Mesodermal cell (in vitro differentiated cells): ENCODE data around the gene SH3BGR.

Experiments
- H3K27ac ChIP-seq: 2 replicates; pipeline ENCODE4 v1.7.0; 2013; ENCODE audit warnings: mild to moderate bottlenecking, low read depth, low read length, moderate library complexity; ENCODE audit not compliant: severe bottlenecking
- H3K36me3 ChIP-seq: 2 replicates; pipeline ENCODE4 v1.7.1; 2013; ENCODE audit warnings: mild to moderate bottlenecking, low read length, moderate library complexity; ENCODE audit not compliant: control insufficient read depth, insufficient read depth
- H3K4me1 ChIP-seq: one replicate; pipeline ENCODE4 v1.7.1; 2013; ENCODE audit warnings: mild to moderate bottlenecking, low read length; ENCODE audit not compliant: insufficient read depth, control insufficient read depth, poor library complexity, severe bottlenecking
- H3K4me3 ChIP-seq: 2 replicates; pipeline ENCODE4 v1.7.0; 2013; ENCODE audit warnings: low read length, control low read depth, mild to moderate bottlenecking; ENCODE audit not compliant: insufficient read depth, poor library complexity, severe bottlenecking; ENCODE audit errors: extremely low read depth
- H3K9me3 ChIP-seq: 2 replicates; pipeline ENCODE4 v1.7.1; 2013; ENCODE audit warnings: mild to moderate bottlenecking, low read length, moderate library complexity; ENCODE audit not compliant: control insufficient read depth
- WGBS, 2 experiments: methylation state at CpG; one replicate each; pipeline ENCODE4 v1.1.5; 2013; ENCODE audit warnings: missing lambda C conversion rate in 2 of 2; ENCODE audit not compliant: insufficient coverage in 2 of 2; 5-methylcytosine and 5-hydroxymethylcytosine counted together

SH3BGR gene

DNA sequence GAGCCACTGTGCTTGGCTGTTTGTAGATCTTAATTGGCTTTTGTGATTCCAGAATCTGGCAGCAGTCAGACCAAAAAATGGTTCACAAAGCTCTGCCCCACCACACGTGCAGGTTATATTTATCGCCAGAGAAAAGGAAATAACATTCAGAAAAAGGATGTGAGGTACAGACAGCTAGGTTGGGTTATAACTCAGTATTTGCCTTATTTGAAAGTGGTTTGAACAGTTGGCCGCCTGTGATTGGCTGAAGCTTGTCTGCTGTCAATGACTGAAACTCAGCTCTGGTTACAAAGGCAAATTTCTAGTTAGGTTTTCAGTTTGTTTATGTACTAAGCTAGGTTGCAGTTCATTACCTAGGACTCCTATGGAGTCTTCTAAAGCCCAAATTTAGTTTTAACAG lies 9.6 kb downstream of the SH3BGR start:
- WGBS, 2 experiments: 93 to 100% methylated on average over 2 to 3 of the region's 3 CpGs
- Histone ChIP-seq H3K4me3 (no peak overlapping the region), H3K36me3 (no peaks in the 10 kb centered on the region), H3K27ac (no peak overlapping the region), H3K9me3 (no peaks in the 10 kb centered on the region), H3K4me1 (no peaks in the 10 kb centered on the region)

DNA sequence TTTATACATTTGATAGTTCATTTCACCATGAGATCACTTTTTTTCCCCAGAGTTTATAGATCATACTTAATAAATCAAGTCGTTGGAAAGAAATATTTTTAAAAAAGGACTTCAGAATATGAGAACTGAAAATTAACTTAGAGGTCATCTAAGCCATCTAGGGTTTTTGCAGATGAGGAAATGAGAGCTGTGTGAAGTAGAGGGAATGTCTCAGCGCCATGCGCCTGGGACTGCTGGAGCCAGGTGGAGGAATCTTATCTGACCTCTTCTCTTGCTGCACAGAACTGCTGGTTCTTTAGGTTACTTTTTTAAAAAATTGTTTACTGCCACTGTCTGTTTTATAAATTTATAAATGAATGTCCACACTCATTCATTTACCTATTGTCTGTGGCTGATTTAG lies 11.5 kb downstream of the SH3BGR start:
- Histone ChIP-seq H3K27ac (no peak overlapping the region), H3K36me3 (no peaks in the 10 kb centered on the region), H3K9me3 (no peaks in the 10 kb centered on the region), H3K4me1 (no peaks in the 10 kb centered on the region), H3K4me3 (no peak overlapping the region)
- 92 to 100% methylated on average over 2 of the region's 3 CpGs for WGBS, 2 experiments

DNA sequence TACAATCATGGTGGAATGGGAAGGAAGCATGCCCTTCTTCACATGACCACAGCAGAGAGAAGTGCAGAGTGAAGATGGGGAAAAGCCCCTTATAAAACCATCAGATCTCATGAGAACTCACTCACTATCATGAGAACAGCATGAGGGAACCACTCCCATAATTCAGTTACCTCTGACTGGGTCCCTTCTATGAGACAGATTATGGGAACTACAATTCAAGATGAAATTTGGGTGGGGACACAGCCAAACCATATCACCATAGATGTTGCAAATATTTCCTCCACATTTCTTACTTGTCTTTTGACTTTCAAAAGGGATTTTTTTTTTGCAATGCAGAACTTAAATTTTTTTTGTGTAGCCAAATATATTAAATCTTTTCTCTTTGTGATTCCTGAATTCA lies 14.8 kb downstream of the SH3BGR start:
- H3K36me3 ChIP-seq: no peaks in the 10 kb centered on the region
- H3K27ac ChIP-seq: no peak overlapping the region
- H3K4me3 ChIP-seq: no peak overlapping the region
- no peaks in the 10 kb centered on the region for H3K9me3 ChIP-seq
- H3K4me1 ChIP-seq: no peaks in the 10 kb centered on the region

DNA sequence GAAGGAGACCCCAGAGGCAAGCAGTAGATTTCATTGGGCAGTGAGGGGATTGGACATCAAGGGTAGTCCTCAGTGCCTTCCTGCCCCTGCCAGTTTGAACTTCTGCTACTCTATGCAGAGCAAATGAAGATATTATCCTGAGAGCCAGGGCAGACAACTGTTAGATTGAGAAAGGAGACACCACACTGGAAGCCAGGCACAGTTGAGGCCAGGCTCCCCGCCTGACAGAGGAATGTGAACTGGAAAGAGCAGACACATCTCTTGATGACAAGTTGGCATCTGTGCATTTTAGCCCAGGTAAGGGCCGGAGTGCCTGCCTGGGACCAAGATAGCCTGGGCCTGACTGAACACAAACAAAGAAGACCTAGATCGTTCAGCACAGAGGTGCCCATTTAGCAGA lies 16.0 kb downstream of the SH3BGR start:
- Histone ChIP-seq H3K4me3 (no peak overlapping the region), H3K36me3 (no peaks in the 10 kb centered on the region), H3K4me1 (no peaks in the 10 kb centered on the region), H3K27ac (no peak overlapping the region), H3K9me3 (no peaks in the 10 kb centered on the region)
- 89 to 100% methylated on average over 3 of the region's 3 CpGs for WGBS, 2 experiments

DNA sequence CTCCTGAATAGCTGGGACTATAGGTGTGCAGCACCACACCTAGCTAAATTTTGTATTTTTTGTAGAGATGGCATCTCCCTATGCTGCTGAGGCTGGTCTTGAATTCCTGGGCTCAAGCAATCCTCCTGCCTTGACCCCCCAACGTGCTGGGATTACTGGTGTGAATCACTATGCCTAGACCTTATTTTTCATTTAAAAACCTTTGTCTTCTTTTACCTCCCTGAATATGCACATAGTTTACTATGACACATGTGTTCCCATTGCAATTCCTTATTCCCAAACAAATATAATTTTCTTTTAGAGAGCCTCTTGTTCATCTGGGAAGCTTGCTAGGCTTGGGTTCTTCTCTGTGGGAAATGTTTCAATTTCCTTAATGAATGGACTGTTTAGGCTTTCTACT lies 16.8 kb downstream of the SH3BGR start:
- no peaks in the 10 kb centered on the region for H3K9me3 ChIP-seq
- WGBS, 2 experiments: 80% methylated on average over 1 of the region's 1 CpG; no CpG with 5 or more reads in 1 of the 2 experiments
- no peak overlapping the region for H3K27ac ChIP-seq
- no peak overlapping the region for H3K4me3 ChIP-seq
- no peaks in the 10 kb centered on the region for H3K36me3 ChIP-seq
- no peaks in the 10 kb centered on the region for H3K4me1 ChIP-seq

DNA sequence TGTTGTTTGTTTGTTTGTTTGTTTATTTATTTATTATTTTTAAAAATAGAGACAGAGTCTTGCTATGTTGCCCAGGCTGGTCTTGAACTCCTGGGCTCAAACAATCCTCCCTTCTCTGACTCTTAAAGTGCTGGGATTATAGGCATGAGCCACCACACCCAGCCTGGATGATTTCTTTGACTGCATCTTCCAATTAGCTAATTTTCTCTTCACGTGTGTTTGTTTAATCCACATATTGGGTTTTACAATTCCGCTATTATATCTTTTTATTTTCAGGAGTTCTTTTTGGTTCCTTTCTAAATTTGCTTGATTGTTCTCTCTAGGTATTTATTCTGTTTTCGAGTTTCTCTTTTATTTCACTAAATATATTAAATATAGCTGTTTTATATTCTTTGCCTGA lies 19.8 kb downstream of the SH3BGR start:
- WGBS, 2 experiments: no CpG with 5 or more reads among the region's 3 CpGs
- no peaks in the 10 kb centered on the region for H3K9me3 ChIP-seq
- H3K36me3 ChIP-seq: no peaks in the 10 kb centered on the region
- H3K4me3 ChIP-seq: no peak overlapping the region
- no peaks in the 10 kb centered on the region for H3K4me1 ChIP-seq
- H3K27ac ChIP-seq: no peak overlapping the region

DNA sequence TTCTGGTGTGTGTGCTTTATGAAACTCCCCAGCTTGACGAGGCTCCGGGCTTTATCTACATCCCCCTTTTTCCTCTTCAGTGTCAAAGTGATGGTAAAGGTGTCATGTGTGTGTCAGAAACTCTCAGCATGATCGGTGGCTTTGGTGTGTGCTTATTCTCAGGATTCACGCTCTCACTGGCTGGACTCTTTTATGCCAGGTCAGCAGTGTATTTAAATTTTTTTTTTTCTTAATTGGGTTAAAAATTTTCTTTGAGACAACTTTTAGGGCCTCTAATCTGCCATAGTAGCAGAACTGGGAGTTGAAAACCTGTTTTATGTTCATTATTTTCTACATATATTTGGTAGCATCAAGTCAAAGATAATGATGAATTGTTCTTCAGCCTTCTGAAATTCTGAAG lies 21.0 kb downstream of the SH3BGR start:
- Histone ChIP-seq H3K4me3 (no peak overlapping the region), H3K9me3 (no peaks in the 10 kb centered on the region), H3K4me1 (no peaks in the 10 kb centered on the region), H3K27ac (no peak overlapping the region), H3K36me3 (no peaks in the 10 kb centered on the region)
- WGBS, 2 experiments: no CpG with 5 or more reads among the region's 4 CpGs

DNA sequence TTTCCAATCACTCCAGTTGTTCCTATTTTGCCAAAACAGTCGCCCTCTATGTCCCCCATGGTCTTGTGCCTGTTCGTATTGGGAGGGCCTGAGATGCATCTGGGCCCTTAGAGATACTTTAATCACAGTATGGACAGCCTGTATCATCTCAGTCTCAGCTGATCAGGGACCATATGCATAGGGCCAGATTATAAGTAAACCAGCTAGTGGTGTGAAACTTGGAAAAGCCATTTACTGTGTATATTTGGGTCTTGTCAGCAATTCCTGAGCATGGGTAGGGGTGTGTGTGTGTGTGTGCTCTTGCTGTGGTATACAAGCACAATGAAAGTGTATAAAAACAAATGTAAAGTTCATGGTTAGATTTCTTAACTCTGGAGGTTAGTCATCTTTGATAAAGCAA lies 22.8 kb downstream of the SH3BGR start:
- no peaks in the 10 kb centered on the region for H3K36me3 ChIP-seq
- no peaks in the 10 kb centered on the region for H3K4me1 ChIP-seq
- no peak overlapping the region for H3K4me3 ChIP-seq
- H3K9me3 ChIP-seq: no peaks in the 10 kb centered on the region
- H3K27ac ChIP-seq: no peak overlapping the region
- 80 to 94% methylated on average over 2 of the region's 2 CpGs for WGBS, 2 experiments

DNA sequence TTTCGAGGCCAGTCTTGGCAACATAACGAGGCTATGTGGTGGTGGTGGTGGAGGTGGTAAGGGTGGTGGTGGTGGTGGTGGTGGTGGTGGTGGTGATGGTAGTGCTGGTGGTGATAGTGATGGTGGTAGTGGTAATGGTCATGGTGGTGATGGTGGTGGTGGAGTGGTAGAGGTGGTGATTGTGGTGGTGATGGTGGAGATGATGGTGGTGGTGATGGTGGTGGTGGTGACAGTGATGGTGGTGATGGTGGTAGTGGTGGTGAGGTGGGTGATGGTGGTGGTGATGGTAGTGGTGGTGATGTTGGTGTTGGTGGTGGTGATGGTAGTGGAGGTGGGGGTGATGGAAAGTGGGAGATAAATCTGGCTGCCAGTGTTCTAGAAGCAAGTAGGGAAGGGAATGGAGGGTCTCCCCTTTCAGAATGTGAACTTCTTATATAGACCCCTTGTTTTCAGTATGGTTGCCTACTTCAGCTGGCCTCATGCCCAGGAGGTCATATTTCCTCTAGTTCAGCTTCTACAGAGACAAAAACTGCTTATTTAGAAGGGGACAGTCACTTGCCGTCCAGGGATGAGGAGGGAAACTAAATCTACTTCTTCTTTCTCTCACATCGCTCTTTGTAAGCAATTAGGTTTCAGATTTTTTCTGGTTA lies 27.5 kb downstream of the SH3BGR start:
- Histone ChIP-seq H3K9me3 (no peaks in the 10 kb centered on the region), H3K27ac (no peak overlapping the region), H3K36me3 (no peaks in the 10 kb centered on the region), H3K4me3 (no peak overlapping the region), H3K4me1 (no peaks in the 10 kb centered on the region)
- WGBS, 2 experiments: 82 to 91% methylated on average over 3 to 4 of the region's 4 CpGs

DNA sequence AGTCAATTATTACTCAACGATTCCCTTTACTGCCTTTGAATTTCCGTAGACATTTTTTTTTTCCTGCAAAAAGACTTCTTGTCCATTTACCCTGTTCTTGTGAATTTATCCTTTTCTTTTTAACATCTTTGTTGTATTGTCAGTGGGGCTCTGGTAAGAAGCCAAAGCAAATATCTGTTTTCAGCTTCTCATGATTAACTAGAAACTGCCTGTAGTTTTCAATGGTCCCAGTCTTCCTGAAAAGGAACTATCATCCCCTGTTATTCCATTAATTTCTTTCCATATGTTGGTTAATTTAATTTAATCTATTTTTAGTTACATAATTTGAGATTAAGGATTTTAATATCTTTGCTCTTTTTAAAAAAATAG lies 28.0 kb downstream of the SH3BGR start:
- 80% methylated on average over 1 of the region's 2 CpGs; no CpG with 5 or more reads in 1 of the 2 experiments for WGBS, 2 experiments
- Histone ChIP-seq H3K36me3 (no peaks in the 10 kb centered on the region), H3K4me1 (no peaks in the 10 kb centered on the region), H3K27ac (no peak overlapping the region), H3K4me3 (no peak overlapping the region), H3K9me3 (no peaks in the 10 kb centered on the region)

DNA sequence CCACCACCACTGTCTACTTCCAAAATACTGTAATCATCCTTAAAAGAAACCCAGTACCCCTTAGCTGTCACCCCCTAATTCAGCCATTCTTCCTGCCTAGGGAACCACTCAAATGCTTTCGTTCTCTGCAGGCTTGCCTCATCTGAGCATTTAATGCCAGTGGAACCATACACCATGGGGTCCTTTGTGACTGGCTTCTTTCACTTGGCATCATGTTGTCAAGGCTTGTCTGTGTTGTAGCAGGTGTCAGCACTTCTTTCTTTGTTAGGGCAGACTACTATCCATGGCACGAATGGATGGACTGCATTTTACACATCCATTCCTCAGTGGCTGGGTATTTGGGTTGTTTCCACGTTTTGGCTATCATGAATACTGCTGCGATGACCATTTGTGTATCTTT lies 28.5 kb downstream of the SH3BGR start:
- no peaks in the 10 kb centered on the region for H3K9me3 ChIP-seq
- H3K27ac ChIP-seq: no peak overlapping the region
- no peak overlapping the region for H3K4me3 ChIP-seq
- no peaks in the 10 kb centered on the region for H3K4me1 ChIP-seq
- WGBS, 2 experiments: 89 to 95% methylated on average over 2 to 4 of the region's 4 CpGs
- H3K36me3 ChIP-seq: no peaks in the 10 kb centered on the region
